Panc1 (cell line): ENCODE results near the gene ITGA4. TPM values are rescaled to one million over a fixed set of nuclear protein-coding genes. Genes with fewer than 3 reads are reported as not detected.

Source experiments
- ATAC-seq: fragments of 200-7000 bp; cut with Tn5 transposase; 2 replicates; pipeline ENCODE4 v1.9.1; 2020; ENCODE audit warnings: mild to moderate bottlenecking, moderate library complexity
- BruUV-seq: library from RNA; stranded (reverse); fragments of 400-500 nt; replicated peaks from 2 replicates; lab custom pipeline; 2021; lab: Mats Ljungman, UMichigan
- CTCF ChIA-PET: fragments of 300-600 bp; sonication (Branson Sonifier 250); formaldehyde crosslinking; loops from one replicate; lab custom pipeline; 2022; ENCODE audit warnings: antibody characterized with exemption; lab: Charles Lee
- POLR2A ChIA-PET: fragments of 300-600 bp; sonication (Branson Sonifier 250); formaldehyde crosslinking; loops from one replicate; lab custom pipeline; 2022; ENCODE audit warnings: antibody characterized with exemption; lab: Charles Lee
- DNase-seq: peaks from one replicate; pipeline ENCODE4 v3.0.0-alpha.2; 2010; ENCODE audit warnings: low read depth, low spot score
- H3K27ac ChIP-seq: 2 replicates; pipeline ENCODE4 v1.5.1; 2011; ENCODE audit warnings: mild to moderate bottlenecking, low read length, inconsistent platforms
- H3K27me3 ChIP-seq: fragments of 200-500 bp; sonication (Bioruptor generic); 2 replicates; pipeline ENCODE4 v1.6.0; 2014; ENCODE audit warnings: low read length, inconsistent platforms; ENCODE audit not compliant: control insufficient read depth, insufficient read depth
- H3K36me3 ChIP-seq: fragments of 200-500 bp; sonication (Bioruptor generic); 2 replicates; pipeline ENCODE4 v1.5.1; 2014; ENCODE audit warnings: inconsistent platforms, mild to moderate bottlenecking, low read length, moderate library complexity; ENCODE audit not compliant: control insufficient read depth, insufficient read depth
- H3K4me1 ChIP-seq: 2 replicates; pipeline ENCODE4 v1.5.1; 2011; ENCODE audit warnings: inconsistent platforms, mild to moderate bottlenecking, low read length, moderate library complexity; ENCODE audit not compliant: control insufficient read depth, insufficient read depth
- H3K4me3 ChIP-seq, 2 experiments: 2 replicates each; pipeline ENCODE4 v1.5.1; 2011 to 2012; ENCODE audit warnings: low read depth in 2 of 2, low read length in 2 of 2, mild to moderate bottlenecking in 2 of 2, inconsistent platforms in 1 of 2, moderate library complexity in 1 of 2
- H3K9me3 ChIP-seq: fragments of 200-500 bp; sonication (Bioruptor generic); 2 replicates; pipeline ENCODE4 v1.5.1; 2014; ENCODE audit warnings: low read depth, mild to moderate bottlenecking, inconsistent platforms, low read length, moderate library complexity; ENCODE audit not compliant: control insufficient read depth, insufficient read depth
- CTCF ChIP-seq: fragments of 450-650 bp; IDR thresholded peaks from 2 replicates; pipeline ENCODE4 v1.5.1; 2017; ENCODE audit warnings: mild to moderate bottlenecking
- POLR2AphosphoS5 ChIP-seq: IDR thresholded peaks from 2 replicates; pipeline ENCODE4 v1.6.1; 2012; ENCODE audit warnings: mild to moderate bottlenecking, low read depth, low read length, moderate library complexity
- REST ChIP-seq, 2 experiments: IDR thresholded peaks; 2 replicates each; pipeline ENCODE4 v1.6.1; 2011 to 2012; ENCODE audit warnings: low read depth in 2 of 2, control low read depth in 1 of 2, low read length in 1 of 2, mild to moderate bottlenecking in 1 of 2, moderate library complexity in 1 of 2; ENCODE audit not compliant: insufficient read depth in 1 of 2
- SIN3A ChIP-seq: IDR thresholded peaks from 2 replicates; pipeline ENCODE4 v1.6.1; 2012; ENCODE audit warnings: low read depth, mild to moderate bottlenecking, low read length, moderate library complexity, borderline replicate concordance; ENCODE audit not compliant: insufficient read depth
- TCF7L2 ChIP-seq: IDR thresholded peaks from 2 replicates; pipeline ENCODE4 v1.6.1; 2011; ENCODE audit warnings: mild to moderate bottlenecking, low read depth, low read length, inconsistent platforms
- in situ Hi-C: cut with HindIII; loops from 2 replicates; pipeline ENCODE4 v1.10.0; 2016; ENCODE audit warnings: low sequenced_read_pairs, low pct_unique_long_range_greater_than_20kb
- intact Hi-C: fragments of 100-400 bp; cut with micrococcal nuclease; formaldehyde crosslinking; loops from one replicate; pipeline ENCODE4 v1.10.0; 2022; ENCODE audit not compliant: unreplicated experiment
- total RNA-seq: library from RNA; stranded (reverse); gene quantifications from one replicate; pipeline ENCODE4 v1.2.1, GENCODE V29; 2021; ENCODE audit not compliant: unreplicated experiment

ITGA4 gene
- total RNA-seq, 1 experiment from 2014 or later = 0.36 TPM

GRCh38 chr2:181546086-181546485, 88.9 kb downstream of the ITGA4 start:
- H3K4me3 ChIP-seq = no peak overlapping the region
- no peaks in the 10 kb centered on the region for H3K27me3 ChIP-seq
- BruUV-seq = no TSS peak
- ChIA-PET CTCF (no interaction called here), POLR2A (interaction anchor here (0.6 kb wide), 1 partner anchor 1259 kb away, joined by 4 read pairs; no protein-coding TSS in a partner anchor)
- intact Hi-C loops = no loop called here
- ATAC-seq (no peak), DNase-seq (no peak)
- TF ChIP-seq TCF7L2 = no peak
- TF ChIP-seq REST (IDR thresholded peaks at IDR 0.05; ENCODE audit: insufficient read depth in 1 of 2, low read depth in 2 of 2, low read length in 1 of 2) = no peak
- H3K27ac ChIP-seq = no peak overlapping the region
- no peaks in the 10 kb centered on the region for H3K36me3 ChIP-seq
- in situ Hi-C loops = no loop called here
- no peaks in the 10 kb centered on the region for H3K4me1 ChIP-seq
- H3K9me3 ChIP-seq = no peaks in the 10 kb centered on the region

- POLR2A ChIA-PET = no interaction called here
- intact Hi-C loops = no loop called here
- Histone ChIP-seq H3K27ac (no peak overlapping the region), H3K4me1 (no peaks in the 10 kb centered on the region), H3K27me3 (no peaks in the 10 kb centered on the region), H3K36me3 (no peaks in the 10 kb centered on the region), H3K9me3 (no peaks in the 10 kb centered on the region), H3K4me3 (no peak overlapping the region)
- in situ Hi-C loops = no loop called here
- ATAC-seq (peak; percentile 69; the same call in 1 of the 2 replicates), DNase-seq (no peak)
- CTCF ChIA-PET = no interaction called here
- no peak for TF ChIP-seq REST (IDR thresholded peaks at IDR 0.05; ENCODE audit: insufficient read depth in 1 of 2, low read depth in 2 of 2, low read length in 1 of 2)
- BruUV-seq = no TSS peak
Measured at GRCh38 chr2:181552808-181553207, 95.6 kb downstream of the ITGA4 start.

GRCh38 chr2:181553244-181553643, 96.1 kb downstream of the ITGA4 start:
- ChIA-PET CTCF (no interaction called here), POLR2A (interaction anchor here (0.6 kb wide), 1 partner anchor 346 kb away, joined by 21 read pairs; no protein-coding TSS in a partner anchor)
- Histone ChIP-seq H3K4me3 (no peak overlapping the region), H3K27me3 (no peaks in the 10 kb centered on the region), H3K27ac (no peak overlapping the region), H3K36me3 (no peaks in the 10 kb centered on the region), H3K4me1 (no peaks in the 10 kb centered on the region), H3K9me3 (no peaks in the 10 kb centered on the region)
- BruUV-seq = no TSS peak
- DNase-seq (no peak), ATAC-seq (no peak)
- in situ Hi-C loops = no loop called here
- TF ChIP-seq POLR2AphosphoS5 (no peak), TCF7L2 (no peak), REST (IDR thresholded peaks at IDR 0.05; ENCODE audit: insufficient read depth in 1 of 2, low read depth in 2 of 2, low read length in 1 of 2) (no peak), SIN3A (no peak), CTCF (no peak)
- intact Hi-C loops = no loop called here
